Activated CD4-positive, alpha-beta T cell treated with anti-CD3 and anti-CD28 coated beads, Interleukin-2, amount 50 U/mL, for 48 hours (primary cell): ENCODE measurements around the gene TCF19.

ENCODE experiments used
- DNase-seq, 2 experiments: peaks; one replicate each; pipeline ENCODE4 v3.0.0-alpha.2; 2020

The TCF19 gene

GRCh38 chr6:31128093-31128676 is 30.2 kb upstream of the TCF19 start:
- DNase-seq: peak; percentile 83 to 86

GRCh38 chr6:31129130-31129529 is 29.3 kb upstream of the TCF19 start:
- DNase-seq: no peak

- no peak for DNase-seq
Observed at GRCh38 chr6:31130751-31131150, 27.6 kb upstream of the TCF19 start.

- no peak for DNase-seq
Observed at GRCh38 chr6:31131595-31131994, 26.8 kb upstream of the TCF19 start.

GRCh38 chr6:31132806-31133205 is 25.6 kb upstream of the TCF19 start:
- no peak for DNase-seq

GRCh38 chr6:31135710-31136109 is 22.7 kb upstream of the TCF19 start:
- no peak for DNase-seq

- DNase-seq: no peak
Observed at GRCh38 chr6:31138982-31139381, 19.4 kb upstream of the TCF19 start, which contains the start of gene PSORS1C2. TSS of gene PSORS1C2 (minus strand) at chr6:31139066. CDS start at chr6:31139026, 40 bp downstream.

- no peak for DNase-seq
Observed at GRCh38 chr6:31139599-31139998, 18.8 kb upstream of the TCF19 start.

GRCh38 chr6:31140643-31141042 is 17.7 kb upstream of the TCF19 start:
- DNase-seq: no peak

- no peak for DNase-seq
Observed at GRCh38 chr6:31142361-31142761, 16.0 kb upstream of the TCF19 start.

GRCh38 chr6:31143148-31143547 is 15.2 kb upstream of the TCF19 start:
- DNase-seq: no peak

- no peak for DNase-seq
Observed at GRCh38 chr6:31144296-31144969, 14.0 kb upstream of the TCF19 start.

GRCh38 chr6:31144970-31145340 is 13.4 kb upstream of the TCF19 start:
- DNase-seq: no peak

- no peak for DNase-seq
Observed at GRCh38 chr6:31145386-31145785, 13.0 kb upstream of the TCF19 start.

GRCh38 chr6:31149827-31150447 is 8.5 kb upstream of the TCF19 start:
- DNase-seq: no peak

GRCh38 chr6:31152781-31153180 is 5.6 kb upstream of the TCF19 start:
- DNase-seq: no peak

GRCh38 chr6:31154436-31154835 is 4.0 kb upstream of the TCF19 start:
- no peak for DNase-seq

GRCh38 chr6:31156641-31157040 is 1.7 kb upstream of the TCF19 start:
- DNase-seq: no peak

GRCh38 chr6:31157513-31158139 is 763 bp upstream of the TCF19 start, which contains the start of gene CCHCR1:
TSS of gene CCHCR1 (minus strand) at chr6:31157802. CDS start at chr6:31157600, 202 bp downstream.
- DNase-seq: no peak

GRCh38 chr6:31158863-31159855 is 770 bp downstream of the TCF19 start:
- peak; percentile 38 to 40 for DNase-seq

GRCh38 chr6:31161216-31162126 is 3.1 kb downstream of the TCF19 start:
- DNase-seq: no peak
